ENCODE results near the gene CAMKK1. TPM values are rescaled to one million over a fixed set of nuclear protein-coding genes. Genes with fewer than 3 reads are reported as not detected.

CAMKK1 gene
- total and polyA plus RNA-seq, 7 donors: 0.91 to 2.3 (median 1.5) TPM

DNA sequence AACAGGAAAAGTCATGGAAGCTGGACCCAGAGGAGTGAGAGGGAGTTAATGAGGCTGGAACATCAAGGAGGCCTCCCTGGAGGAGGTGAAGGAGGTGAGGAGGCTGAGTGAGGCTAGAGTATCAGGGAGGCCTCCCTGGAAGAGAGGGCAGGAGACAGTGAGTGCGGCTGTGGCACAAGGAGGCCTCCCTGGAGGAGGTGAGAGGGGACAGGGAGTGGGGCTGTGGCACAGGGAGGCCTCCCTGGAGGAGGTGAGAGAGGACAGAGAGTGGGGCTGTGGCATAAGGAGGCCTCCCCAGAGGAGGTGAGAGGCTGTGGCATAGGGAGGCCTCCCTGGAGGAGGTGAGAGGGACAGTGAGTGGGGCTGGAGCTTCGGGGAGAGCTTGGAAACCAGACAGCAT lies 5.5 kb downstream of the CAMKK1 start:
- Histone ChIP-seq H3K27me3 (ENCODE audit: insufficient read depth in 3 of 3, low read length in 2 of 3) (no peaks in the 10 kb centered on the region), H3K9me3 (no peaks in the 10 kb centered on the region), H3K36me3 (ENCODE audit: insufficient read depth in 1 of 2, low read depth in 1 of 2) (peaks cover 0 to 11% of the 10 kb centered on the region in 2 donors), H3K4me1 (peaks cover 12% of the 10 kb centered on the region), H3K27ac (no peak overlapping the region), H3K4me3 (no peak overlapping the region)
- no peak for DNase-seq
- 71 to 88% (median 82%) methylated on average over 2 of the region's 2 CpGs for WGBS, 3 donors
- intact Hi-C loops (cut with DNase I): no loop called here
- ATAC-seq: no peak
- TF ChIP-seq, protein P1, sequence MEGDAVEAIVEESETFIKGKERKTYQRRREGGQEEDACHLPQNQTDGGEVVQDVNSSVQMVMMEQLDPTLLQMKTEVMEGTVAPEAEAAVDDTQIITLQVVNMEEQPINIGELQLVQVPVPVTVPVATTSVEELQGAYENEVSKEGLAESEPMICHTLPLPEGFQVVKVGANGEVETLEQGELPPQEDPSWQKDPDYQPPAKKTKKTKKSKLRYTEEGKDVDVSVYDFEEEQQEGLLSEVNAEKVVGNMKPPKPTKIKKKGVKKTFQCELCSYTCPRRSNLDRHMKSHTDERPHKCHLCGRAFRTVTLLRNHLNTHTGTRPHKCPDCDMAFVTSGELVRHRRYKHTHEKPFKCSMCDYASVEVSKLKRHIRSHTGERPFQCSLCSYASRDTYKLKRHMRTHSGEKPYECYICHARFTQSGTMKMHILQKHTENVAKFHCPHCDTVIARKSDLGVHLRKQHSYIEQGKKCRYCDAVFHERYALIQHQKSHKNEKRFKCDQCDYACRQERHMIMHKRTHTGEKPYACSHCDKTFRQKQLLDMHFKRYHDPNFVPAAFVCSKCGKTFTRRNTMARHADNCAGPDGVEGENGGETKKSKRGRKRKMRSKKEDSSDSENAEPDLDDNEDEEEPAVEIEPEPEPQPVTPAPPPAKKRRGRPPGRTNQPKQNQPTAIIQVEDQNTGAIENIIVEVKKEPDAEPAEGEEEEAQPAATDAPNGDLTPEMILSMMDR (IDR thresholded peaks at IDR 0.05): no peak

DNA sequence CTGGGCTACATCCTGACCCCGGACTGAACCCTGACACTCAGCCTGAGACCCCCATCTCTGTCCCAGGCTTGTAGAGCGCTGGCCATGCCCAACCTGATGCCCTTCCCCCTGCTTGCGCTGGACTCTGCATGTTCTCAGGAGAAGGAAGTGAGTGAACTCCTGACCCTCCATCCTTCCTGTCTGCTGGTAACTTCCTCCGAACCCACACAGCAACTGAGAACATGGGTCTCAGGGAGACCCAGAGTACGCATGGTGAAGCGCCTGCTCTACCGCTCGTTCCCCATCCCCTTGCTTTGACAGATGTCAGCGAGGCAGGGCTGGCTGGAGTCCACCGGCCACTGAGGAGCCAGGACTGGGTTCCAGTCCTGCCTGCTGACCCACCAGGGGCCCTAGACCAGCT lies 6.1 kb downstream of the CAMKK1 start:
- Histone ChIP-seq H3K27me3 (ENCODE audit: insufficient read depth in 3 of 3, low read length in 2 of 3) (no peaks in the 10 kb centered on the region), H3K36me3 (ENCODE audit: insufficient read depth in 1 of 2, low read depth in 1 of 2) (peaks cover 0 to 11% of the 10 kb centered on the region in 2 donors), H3K9me3 (no peaks in the 10 kb centered on the region), H3K4me1 (peaks cover 12% of the 10 kb centered on the region), H3K4me3 (no peak overlapping the region), H3K27ac (no peak overlapping the region)
- ATAC-seq (no peak), DNase-seq (peak in 1 of 2 donors; percentile 39)
- 68 to 76% (median 73%) methylated on average over 10 of the region's 10 CpGs for WGBS, 3 donors
- TF ChIP-seq, protein P1 (IDR thresholded peaks at IDR 0.05): no peak
- intact Hi-C loops (cut with DNase I): no loop called here

DNA sequence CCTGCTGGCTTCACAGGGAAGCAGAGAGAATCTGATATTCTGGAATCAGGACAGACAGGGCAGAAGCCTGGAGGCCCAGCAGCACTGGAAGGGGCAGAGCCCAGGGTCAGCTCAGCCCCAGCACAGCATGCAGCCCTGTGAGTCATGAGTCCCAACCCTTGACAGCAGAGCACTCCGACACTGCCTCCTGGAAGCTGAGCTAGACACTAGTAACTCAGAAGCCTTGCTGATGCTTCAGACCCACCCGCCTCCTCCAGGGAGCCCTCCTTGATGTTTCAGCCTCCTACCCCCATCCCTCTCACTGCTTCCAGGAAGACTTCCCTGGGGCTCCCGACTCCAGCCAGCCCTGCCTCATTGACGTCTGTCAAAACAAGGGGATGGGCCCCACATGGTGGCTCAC lies 6.9 kb downstream of the CAMKK1 start:
- intact Hi-C loops (cut with DNase I): no loop called here
- peaks cover 0 to 11% of the 10 kb centered on the region in 2 donors for H3K36me3 ChIP-seq (ENCODE audit: insufficient read depth in 1 of 2, low read depth in 1 of 2)
- H3K4me1 ChIP-seq: peaks cover 12% of the 10 kb centered on the region
- ATAC-seq: no peak
- no peak for DNase-seq
- TF ChIP-seq, protein P1 (IDR thresholded peaks at IDR 0.05): no peak
- H3K27ac ChIP-seq: no peak overlapping the region
- no peaks in the 10 kb centered on the region for H3K27me3 ChIP-seq (ENCODE audit: insufficient read depth in 3 of 3, low read length in 2 of 3)
- 90 to 92% (median 91%) methylated on average over 4 of the region's 4 CpGs for WGBS, 3 donors
- no peak overlapping the region for H3K4me3 ChIP-seq
- no peaks in the 10 kb centered on the region for H3K9me3 ChIP-seq

DNA sequence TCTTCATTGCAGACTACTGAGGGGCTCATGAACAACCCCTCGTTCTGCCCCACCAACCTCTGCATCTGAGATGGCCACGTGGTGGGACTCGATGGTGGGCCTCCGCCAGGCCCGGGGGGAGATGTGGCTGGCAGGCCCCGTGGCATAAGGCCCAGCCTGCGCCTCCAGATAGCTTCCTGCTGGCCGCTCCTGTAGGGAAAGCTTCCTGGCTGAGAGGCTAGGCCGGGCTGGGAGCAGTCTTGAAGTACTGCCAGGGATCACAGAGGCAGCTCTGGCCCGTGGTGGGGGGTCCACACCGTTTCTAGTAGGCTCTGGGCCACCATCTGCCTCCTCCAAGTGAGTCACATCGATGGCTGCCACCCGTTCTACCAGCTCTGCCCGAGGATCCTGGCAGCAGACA lies 7.6 kb downstream of the CAMKK1 start:
- Histone ChIP-seq H3K9me3 (no peaks in the 10 kb centered on the region), H3K27ac (no peak overlapping the region), H3K36me3 (ENCODE audit: insufficient read depth in 1 of 2, low read depth in 1 of 2) (peaks cover 0 to 11% of the 10 kb centered on the region in 2 donors), H3K4me3 (no peak overlapping the region), H3K27me3 (ENCODE audit: insufficient read depth in 3 of 3, low read length in 2 of 3) (no peaks in the 10 kb centered on the region), H3K4me1 (peaks cover 12% of the 10 kb centered on the region)
- DNase-seq (no peak), ATAC-seq (no peak)
- intact Hi-C loops (cut with DNase I): no loop called here
- WGBS, 3 donors: 75 to 79% (median 78%) methylated on average over 14 of the region's 14 CpGs
- TF ChIP-seq, protein P1 (IDR thresholded peaks at IDR 0.05): no peak

DNA sequence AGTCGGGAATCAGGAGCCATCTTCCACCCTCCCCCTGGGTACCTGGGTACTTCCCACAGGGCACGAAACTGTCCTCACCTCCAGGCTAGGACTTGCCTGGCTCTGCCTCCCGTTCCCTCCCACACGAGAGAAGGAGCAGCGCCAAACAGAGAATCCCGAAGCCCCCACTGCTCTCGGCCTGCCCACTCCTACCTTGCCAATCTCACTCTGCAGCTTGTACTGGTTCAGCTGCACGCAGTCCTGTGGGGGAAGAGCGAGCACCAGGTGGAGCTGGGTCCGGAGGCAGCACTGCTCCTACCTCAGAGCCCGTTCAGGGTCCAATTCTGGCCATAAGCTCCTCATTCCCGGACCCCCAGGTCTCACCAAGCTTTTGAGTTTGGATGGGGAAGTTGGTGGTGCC lies 8.7 kb downstream of the CAMKK1 start:
- intact Hi-C loops (cut with DNase I): no loop called here
- Histone ChIP-seq H3K36me3 (ENCODE audit: insufficient read depth in 1 of 2, low read depth in 1 of 2) (peaks cover 0 to 11% of the 10 kb centered on the region in 2 donors), H3K4me1 (peaks cover 20% of the 10 kb centered on the region), H3K27me3 (ENCODE audit: insufficient read depth in 3 of 3, low read length in 2 of 3) (no peaks in the 10 kb centered on the region), H3K27ac (no peak overlapping the region), H3K9me3 (no peaks in the 10 kb centered on the region), H3K4me3 (no peak overlapping the region)
- no peak for ATAC-seq
- no peak for DNase-seq
- 92 to 96% (median 94%) methylated on average over 12 of the region's 12 CpGs for WGBS, 3 donors
- TF ChIP-seq, protein P1 (IDR thresholded peaks at IDR 0.05): no peak
